Uterus (tissue), 2 donors: ENCODE data around the gene MICAL3.

Source experiments
- CTCF ChIP-seq, 4 experiments: fragments of 200-600 bp in 2 of 4; fragments of 450-650 bp in 2 of 4; sonication (generic) in 2 of 4; IDR thresholded peaks; one replicate each; pipeline ENCODE4 v1.5.1; 2016 to 2019; ENCODE audit warnings: antibody characterized with exemption in 4 of 4, mild to moderate bottlenecking in 2 of 4, moderate library complexity in 1 of 4
- POLR2A ChIP-seq, 2 donors: fragments of 450-650 bp; IDR thresholded peaks; one replicate each; pipeline ENCODE4 v1.6.1; 2016; ENCODE audit warnings: antibody characterized with exemption in 2 of 2, mild to moderate bottlenecking in 1 of 2, moderate library complexity in 1 of 2

GRCh38 chr22:17864398-17865182, 159.8 kb downstream of the MICAL3 start:
- no peak for TF ChIP-seq CTCF (IDR thresholded peaks at IDR 0.05)
- no peak for TF ChIP-seq POLR2A (IDR thresholded peaks at IDR 0.05)
